Hematopoietic multipotent progenitor cell treated with erythropoietin and hydrocortisone succinate and interleukin-3 and kit ligand, for 8 days (in vitro differentiated cells): Measurements from ENCODE around the gene NODAL.

Source experiments
- DNase-seq: peaks from one replicate; pipeline ENCODE4 v3.0.0-alpha.2; 2015

The NODAL gene

GRCh38 chr10:70432561-70433263 lies 8.8 kb downstream of the NODAL start:
- DNase-seq, result no peak

DNA sequence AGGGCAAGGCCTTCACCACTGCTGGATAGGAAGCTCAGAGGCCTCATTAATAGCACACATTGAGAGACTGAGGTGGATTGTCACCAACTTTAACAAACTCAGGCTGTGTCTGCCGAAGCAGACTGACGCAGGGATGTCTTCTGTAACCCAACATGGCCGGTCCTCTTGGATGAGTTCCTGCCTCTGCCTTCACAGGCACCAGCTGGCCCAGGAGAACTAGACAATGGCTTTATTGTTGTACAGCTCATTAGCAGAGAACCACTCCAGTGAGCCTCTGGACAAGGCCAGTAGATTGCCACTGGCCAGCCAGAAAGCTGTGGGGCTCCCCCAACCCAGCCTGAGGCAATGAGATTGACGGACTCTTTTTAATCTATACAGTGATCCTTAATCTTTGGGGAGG lies 9.4 kb downstream of the NODAL start:
- DNase-seq, result no peak

DNA sequence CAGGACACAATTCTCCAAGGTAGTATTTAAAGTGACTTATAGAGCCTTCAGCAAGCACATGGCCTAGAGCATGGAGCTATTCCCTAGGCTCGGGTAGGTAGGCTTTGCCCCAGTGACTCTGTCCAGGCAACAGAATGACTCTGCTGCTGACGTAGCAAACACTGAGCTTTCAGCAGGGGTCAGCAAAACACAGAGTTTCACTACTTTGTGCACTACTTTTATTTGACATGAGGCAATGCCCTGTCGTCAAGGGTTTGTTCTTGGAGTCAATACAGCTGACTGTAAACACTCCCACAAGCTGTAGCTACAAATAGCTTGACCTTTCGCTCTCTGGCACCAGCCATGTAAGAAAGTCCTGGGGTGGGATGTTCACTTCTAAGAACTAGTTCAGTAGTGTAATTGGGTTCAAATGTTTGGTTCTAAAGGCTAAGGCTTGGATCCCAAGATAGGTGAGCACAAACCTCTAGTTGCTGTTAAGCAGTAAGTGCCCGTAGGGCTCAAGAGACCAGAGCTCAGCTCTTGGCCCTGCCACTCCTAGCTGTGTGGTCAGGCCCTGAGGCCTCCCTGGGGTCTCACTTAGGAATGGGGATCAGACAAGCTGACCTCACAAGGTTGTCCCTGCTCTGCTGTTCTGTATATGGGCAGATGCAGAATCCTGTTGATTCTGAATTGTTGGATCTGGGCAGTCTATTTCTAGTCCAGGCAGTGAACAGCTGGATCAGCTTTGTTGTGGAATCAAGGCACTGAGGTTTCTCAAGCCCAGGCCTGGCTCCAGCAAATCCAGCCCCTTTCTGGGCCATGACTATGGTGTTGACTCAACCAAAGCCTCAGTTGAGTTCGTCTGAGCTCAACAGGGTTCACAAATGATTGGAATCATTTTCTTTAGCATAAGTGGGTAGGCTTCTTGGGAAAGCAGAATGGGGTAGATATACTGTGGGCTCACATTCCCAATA lies 10.7 kb downstream of the NODAL start:
- no peak for DNase-seq

- no peak for DNase-seq
Observed at GRCh38 chr10:70426823-70427222, 14.7 kb downstream of the NODAL start.

DNA sequence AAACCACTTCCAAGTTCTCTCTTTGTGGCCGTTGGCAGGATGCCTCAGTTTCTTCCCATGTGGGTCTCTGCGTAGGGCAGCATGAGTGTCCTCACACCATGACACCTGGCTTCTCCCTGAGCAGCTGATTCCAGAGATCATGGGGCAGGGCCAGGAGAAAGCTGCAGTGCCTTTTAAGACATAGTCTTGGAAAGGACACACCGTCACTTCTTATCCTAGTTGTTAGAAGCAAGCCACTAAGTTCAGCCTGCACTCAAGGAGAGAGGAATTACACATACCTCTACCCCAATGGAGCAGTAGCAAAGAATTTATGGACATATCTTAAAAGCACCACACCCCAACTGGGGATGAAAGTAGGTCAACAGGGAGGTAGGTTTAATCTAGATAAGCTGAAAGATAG lies 16.4 kb downstream of the NODAL start:
- DNase-seq, result no peak

GRCh38 chr10:70424320-70424719 lies 17.2 kb downstream of the NODAL start:
- no peak for DNase-seq

- no peak for DNase-seq
Observed at GRCh38 chr10:70418713-70419112, 22.8 kb downstream of the NODAL start.

DNA sequence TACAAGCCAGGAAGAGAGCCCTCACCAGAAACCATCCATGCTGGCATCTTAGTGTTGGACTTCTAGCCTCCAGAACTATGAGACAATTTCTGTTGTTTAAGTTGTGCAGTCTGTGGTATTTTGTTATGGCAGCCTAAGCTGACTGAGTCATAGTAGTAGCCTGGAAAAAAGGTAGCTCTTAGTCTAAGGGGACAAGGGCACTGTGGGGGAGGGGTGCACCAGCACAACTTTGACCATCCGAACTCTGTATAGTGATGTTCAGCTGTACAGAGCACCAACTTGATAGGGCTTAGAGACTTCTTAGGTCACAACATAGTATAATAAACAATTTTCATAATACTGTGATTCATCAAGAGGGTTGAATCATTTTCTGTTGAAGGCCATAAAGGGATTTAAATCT lies 23.3 kb downstream of the NODAL start:
- DNase-seq, result no peak

DNA sequence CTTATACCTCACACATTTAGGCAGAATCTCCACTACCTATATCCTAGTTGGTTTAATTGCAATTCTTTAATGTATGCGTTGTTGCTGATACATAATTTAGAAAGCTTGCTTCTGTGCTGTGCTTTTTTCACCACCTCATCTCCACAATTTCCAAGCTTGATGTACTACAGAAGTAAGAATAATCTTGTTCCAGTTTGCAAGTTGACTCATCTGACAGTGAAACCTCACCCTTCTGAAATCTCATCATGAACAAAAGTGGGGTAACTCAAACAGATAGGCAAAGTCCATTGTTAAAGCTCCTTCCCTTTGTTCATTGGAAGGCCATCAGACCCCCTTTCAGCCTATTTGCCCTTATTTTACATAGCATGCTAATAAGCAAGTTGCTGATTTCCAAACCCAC lies 23.9 kb downstream of the NODAL start:
- DNase-seq, result no peak

- DNase-seq, result no peak
Observed at GRCh38 chr10:70412356-70412755, 29.1 kb downstream of the NODAL start.

DNA sequence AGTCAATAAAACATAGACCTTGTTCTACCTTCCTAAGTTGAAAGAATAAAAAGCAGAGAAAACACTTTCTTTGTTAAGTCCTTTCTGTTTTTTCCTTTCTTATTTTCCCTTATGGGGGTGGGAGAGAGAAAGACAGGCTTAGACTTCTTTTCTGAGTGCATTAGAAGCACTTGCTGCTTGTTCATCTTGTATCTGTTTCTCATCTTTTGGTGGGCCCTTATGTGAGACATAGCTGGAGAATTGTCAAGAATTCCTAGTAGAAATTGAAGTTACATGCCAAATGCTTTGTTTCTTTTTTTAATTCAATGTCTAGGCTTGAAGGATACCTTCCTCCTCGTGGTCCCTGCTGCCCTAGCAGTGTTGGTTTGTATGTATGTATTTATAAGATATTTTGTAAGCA lies 30.9 kb downstream of the NODAL start:
- no peak for DNase-seq

GRCh38 chr10:70409772-70410171 lies 31.7 kb downstream of the NODAL start:
- no peak for DNase-seq

DNA sequence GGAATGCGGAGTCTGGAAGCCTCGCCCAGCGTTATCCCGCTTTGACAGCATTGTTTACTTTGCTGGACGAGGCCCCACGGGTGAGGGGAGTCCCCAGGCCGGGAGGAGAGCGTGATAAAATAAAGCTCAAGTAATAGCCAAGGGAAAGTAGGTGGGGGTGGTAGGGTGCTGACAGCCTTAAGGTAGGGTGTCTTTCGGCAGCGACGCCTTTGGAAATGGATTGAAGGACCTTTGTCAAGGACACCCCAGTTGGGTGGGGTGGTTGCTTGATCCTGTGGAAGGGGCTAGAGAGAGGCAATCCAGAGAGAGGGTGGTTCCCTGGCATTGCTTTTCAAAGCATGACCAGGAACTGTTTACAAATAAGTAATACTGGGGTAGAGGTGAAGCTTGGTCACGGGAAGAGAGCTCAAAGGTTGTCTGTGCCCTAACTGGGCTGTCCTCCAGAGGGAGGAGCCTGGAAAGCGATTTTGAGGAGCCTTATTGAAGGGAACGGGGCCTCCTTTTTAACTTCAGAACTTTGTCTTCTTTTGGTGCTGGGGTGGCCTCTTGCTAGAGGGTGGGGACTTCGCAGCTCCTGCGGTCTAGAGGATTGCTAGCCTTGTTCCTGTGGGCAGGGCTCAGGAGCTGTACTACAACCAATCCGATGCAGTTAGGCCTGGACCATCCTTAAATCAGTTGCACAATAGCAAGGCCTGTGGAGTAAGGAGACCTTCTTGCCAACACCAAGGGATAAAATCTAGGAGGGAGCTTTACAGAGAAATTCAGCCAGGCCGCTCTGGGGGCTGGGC lies 36.2 kb downstream of the NODAL start:
- DNase-seq, result peak; percentile 82

- peak; percentile 22 for DNase-seq
Observed at GRCh38 chr10:70404787-70405036, 36.8 kb downstream of the NODAL start.

DNA sequence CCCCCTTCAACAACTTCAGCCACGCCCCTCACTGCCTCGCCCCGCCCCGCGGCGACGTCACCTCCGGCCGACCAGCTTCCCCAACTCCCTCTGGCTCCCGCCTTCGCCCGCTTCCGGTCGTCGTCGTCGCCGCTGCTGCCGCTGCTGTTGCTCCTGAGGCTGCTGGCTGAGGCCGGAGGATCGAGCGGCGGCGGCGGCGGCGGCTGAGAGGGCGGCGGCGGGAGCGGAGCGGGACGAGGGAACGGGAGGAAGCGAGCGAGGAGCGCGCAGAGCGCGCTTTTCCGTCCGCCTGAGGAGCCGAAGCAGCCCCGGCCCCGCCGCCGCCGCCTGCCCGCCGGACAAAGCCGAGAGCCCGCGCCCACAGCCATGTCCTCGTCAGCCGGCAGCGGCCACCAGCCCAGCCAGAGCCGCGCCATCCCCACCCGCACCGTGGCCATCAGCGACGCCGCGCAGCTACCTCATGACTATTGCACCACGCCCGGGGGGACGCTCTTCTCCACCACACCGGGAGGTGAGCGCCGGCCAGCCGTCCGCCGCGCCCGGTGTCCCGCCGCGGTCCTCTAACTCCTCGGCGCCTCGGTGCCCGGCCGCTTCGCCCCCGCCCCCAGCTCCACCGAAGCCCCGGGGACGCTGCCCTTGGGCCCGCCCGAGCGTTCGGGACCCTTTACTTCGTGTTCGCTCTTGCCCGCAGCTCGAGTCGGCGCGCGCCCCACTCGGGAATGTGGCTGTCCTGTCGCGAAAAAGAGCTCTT lies 37.3 kb downstream of the NODAL start, which contains the start of gene EIF4EBP2:
Gene EIF4EBP2 (plus strand): TSS at position 110 of the 751 bp plus-strand sequence. CDS start 257 bp downstream, at position 367.
- peak; percentile 92 for DNase-seq

DNA sequence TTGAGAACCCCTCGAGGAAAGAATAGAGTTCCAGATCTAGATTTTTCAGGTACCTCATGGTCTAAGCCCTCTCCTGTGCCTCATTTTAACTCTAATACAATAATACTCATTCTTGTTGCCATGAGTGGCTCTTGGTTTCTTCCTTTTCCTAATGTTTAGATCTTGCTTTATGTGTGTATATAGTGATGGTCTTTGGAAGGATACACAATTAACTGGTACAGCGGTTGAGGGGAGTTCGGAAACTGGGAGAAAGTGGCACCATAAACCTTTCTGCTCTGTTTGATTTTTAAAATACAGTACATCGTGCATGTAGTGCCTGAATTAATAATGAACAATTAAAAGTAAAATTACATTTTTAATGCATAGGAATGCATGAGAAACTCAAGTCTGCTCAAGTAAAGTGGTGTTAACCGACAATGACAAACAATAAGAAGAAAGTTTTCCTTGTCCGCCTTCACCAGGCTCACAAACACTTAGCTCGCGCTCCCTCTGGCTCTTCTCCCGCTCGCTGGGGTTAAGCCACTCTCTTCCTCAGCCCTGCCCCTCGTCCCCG lies 37.9 kb downstream of the NODAL start:
- DNase-seq, result no peak

GRCh38 chr10:70399177-70399576 lies 42.3 kb downstream of the NODAL start:
- no peak for DNase-seq

DNA sequence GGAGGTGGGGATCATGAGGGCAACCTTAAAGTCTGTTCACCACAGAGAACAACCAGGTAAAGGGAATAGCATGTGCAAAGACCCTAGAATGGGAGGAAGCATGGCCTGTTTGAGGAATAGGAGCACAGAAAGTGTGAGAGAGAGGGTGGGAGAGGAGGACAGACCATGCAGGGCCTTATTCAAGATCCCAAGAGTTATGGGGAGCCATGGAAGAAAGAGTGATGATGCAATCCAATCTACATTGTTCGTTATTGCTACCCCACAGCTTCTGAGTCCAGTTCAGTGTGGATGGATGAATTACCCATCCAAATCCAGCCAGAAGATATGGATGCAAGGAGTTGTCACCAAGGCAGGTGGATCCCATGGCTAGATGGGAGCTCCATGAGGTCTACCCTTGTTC lies 45.3 kb downstream of the NODAL start:
- DNase-seq, result no peak

DNA sequence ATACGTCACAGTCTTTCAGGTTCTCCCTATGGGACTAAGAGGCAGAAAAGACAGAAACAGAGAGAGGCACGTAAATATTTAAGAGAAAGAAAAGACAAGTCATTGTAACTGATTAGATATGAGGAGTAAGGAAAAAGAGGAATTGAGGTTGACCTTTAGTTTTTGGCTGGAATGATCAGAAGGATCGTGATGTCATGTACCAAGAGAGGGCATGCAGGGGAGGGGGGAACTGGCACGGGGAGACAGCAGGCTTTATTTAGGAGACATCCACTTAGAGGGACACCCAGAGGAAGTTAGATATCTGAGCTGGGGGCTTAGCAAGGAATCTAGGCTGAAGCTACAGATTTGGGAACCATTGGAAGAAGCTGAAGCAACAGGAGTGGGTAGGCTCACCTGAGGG lies 49.8 kb downstream of the NODAL start:
- DNase-seq, result no peak
